SHP77 treated with DMSO at 0.1 percent for 48 hours (cell line): ENCODE results near the gene CCL16.

Experiments
- DNase-seq: peaks from one replicate; lab custom pipeline; 2025; lab: John Stamatoyannopoulos, UW

Gene CCL16

DNA sequence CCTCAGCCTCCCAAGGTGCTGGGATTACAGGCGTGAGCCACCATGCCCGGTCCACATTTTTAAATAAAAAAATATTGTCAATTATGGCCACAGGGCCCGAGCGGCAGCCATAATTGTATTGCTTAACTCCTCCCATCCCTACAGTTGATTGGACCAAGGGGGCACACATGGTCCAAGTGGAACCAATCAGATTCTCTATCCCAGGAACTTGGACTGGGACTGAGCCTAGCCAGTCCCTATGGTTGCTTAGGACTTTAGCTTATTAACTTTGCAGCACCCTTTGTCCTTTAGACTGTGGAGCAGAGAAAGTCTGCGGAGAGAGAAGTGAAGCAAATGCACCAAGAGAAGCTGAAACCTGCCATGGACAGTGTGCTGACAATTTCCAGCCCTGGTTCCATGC, 45.2 kb downstream of the CCL16 start:
- no peak for DNase-seq

DNA sequence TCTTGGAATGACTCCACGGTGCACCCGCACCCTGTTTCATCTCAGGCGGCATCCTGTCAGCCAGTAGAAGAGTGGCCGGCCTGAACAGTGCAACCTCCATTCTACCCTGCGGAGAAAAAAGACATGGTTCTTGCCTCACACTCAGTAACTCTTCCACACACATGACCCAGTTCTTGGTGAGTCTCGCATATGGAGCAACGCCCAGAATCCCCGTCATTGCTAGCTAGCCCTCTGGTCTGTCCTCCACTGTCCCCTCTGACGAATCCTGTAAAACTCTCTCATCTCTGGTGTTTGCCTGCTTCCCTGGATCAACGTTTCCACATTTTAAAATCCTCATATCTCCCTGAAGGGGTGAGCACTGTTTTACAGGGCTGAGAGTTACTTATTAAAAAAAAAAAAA, 46.5 kb downstream of the CCL16 start:
- DNase-seq: no peak

DNA sequence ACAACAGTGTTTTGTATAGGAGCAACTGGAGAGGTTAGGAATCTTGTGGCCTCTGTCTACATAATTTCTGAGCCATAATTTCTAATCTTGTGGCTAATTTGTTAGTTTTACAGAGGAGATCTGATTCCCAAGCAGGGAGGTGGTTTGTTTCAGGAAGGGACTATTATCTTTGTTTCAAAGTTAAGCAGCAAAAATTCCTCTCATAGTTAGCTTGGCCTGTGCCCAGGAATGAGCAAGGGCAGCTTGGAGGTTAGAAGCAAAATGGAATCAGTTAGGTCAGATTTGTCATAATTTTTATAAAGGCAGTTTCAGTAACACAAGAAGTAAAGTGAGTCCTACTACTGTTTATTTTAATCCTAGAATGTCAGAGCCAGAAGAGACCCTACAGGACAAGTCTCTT, 48.7 kb downstream of the CCL16 start:
- DNase-seq: no peak

DNA sequence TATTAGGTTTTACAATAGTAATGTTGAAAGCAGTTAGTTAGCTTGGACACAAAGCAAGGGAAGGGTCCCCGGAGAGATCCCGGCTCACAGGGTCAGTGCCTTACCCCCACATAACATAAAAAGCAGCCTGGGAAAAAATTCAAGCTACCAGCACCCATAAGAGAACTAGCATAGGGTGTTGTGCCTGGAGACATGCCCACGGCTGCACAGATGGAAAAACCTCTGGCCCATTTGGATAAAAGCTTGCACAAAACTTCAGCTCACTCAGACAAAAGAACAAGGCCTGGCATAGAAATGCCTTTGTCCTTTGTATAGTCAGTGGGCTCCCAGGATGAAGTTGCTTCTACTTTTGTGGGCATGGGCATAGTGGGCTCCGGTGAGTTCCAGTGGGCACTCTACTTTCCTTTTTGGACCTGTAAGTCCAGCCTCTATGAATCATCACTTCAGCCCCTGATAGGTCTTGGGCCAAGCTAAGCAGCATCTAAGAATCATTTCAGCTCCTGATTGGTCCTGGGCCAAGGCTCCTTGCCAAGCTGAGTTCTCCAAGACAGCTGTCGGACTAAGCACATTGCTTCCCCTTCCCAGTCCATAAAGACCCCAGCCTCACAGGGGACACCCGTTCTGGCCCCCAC, 49.4 kb downstream of the CCL16 start:
- no peak for DNase-seq

DNA sequence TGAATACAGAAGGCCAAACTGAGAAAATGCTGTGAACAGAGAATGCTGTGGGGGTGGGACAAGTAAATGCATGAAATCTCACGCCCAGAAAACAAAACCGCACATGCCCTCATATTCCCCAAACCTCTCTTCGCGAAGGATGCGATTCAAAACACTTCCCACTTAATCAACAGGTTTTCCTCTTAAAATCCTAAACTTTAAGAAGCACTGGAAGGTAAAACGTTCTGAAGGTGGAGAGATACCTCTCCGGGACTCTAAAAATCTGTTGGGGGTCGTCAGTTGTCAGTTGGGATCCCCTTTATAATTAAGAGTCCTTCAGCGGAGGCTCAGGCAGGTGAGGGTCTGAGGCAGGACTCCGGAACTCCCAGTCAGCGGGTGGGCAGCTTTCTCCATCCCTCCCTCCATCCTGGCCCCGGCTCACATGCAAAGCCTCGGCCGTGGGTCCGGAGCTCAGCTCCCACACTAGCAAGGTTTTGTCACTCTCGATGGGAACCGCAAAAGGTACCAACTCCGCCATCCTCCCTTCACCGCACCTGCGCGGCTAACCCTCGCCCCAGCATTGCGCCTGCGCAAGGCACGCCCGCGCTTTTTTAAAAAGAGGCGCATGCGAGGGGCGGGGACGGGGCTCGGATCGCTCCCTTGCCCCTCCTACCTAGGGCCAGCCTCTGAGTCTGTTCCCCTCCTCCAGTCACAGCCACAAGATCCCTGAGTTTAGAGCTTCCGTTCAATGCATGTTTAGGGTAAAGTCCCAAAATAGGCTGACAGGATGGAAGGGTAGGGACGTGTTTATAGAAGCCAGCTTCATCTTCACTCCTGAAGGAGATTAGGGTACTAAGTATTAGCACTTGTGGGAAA, 50.9 kb downstream of the CCL16 start, which contains the start of gene RDM1:
TSS of gene RDM1 (minus strand) at position 563 of the 855 bp plus-strand sequence. CDS start at position 517, 46 bp downstream.
- DNase-seq: peak; percentile 6

DNA sequence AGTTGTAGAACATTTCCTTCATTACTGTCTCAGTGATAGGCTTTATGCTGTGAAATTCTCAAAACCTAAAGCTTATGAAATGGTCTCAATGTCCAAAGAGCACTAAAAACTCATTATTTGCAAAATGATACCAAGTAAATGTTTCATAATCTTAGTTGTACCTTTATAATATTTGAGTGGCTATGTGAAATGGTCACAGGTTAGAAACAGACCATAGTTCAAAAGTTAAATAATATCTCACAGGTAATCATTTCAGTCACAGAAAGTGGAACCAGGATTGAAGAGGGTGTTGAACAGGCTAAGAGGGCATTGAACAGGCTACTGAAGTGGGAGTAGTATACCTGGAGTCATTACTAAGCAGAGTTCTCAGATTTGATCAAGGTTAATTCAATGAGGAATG, 53.6 kb downstream of the CCL16 start:
- DNase-seq: no peak
